WERI-Rb-1 (cell line): ENCODE measurements around the gene NCKAP5L.
"Not testable (repeated sequence)": the region's sequence is repeated elsewhere in the genome, so short reads cannot be mapped to it uniquely, and the experiment has no call there.

Experiments used
- DNase-seq: peaks from one replicate; pipeline ENCODE4 v3.0.0-alpha.2; 2020
- H3K27ac ChIP-seq: fragments of 250-450 bp; sonication (Bioruptor Pico); 2 replicates; pipeline ENCODE4 v1.5.1; 2020; ENCODE audit warnings: mild to moderate bottlenecking, moderate library complexity
- H3K27me3 ChIP-seq: fragments of 250-450 bp; sonication (Bioruptor Pico); 2 replicates; pipeline ENCODE4 v1.5.1; 2021; ENCODE audit warnings: mild to moderate bottlenecking, low read depth, moderate library complexity; ENCODE audit not compliant: insufficient read depth, severe bottlenecking
- H3K36me3 ChIP-seq: fragments of 250-450 bp; sonication (Bioruptor Pico); 2 replicates; pipeline ENCODE4 v1.5.1; 2020; ENCODE audit warnings: mild to moderate bottlenecking, moderate library complexity
- H3K4me3 ChIP-seq: 2 replicates; pipeline ENCODE4 v1.5.1; 2011; ENCODE audit warnings: low read depth, mild to moderate bottlenecking, control low read depth, low read length
- H3K9me3 ChIP-seq: fragments of 250-450 bp; sonication (Bioruptor Pico); 2 replicates; pipeline ENCODE4 v1.5.1; 2021; ENCODE audit warnings: mild to moderate bottlenecking, moderate library complexity; ENCODE audit not compliant: severe bottlenecking
- TF ChIP-seq, protein P1 (sequence below): IDR thresholded peaks from 2 replicates; pipeline ENCODE4 v1.5.1; 2011; ENCODE audit warnings: low read depth, mild to moderate bottlenecking, control low read depth, inconsistent platforms, low read length

NCKAP5L gene

DNA sequence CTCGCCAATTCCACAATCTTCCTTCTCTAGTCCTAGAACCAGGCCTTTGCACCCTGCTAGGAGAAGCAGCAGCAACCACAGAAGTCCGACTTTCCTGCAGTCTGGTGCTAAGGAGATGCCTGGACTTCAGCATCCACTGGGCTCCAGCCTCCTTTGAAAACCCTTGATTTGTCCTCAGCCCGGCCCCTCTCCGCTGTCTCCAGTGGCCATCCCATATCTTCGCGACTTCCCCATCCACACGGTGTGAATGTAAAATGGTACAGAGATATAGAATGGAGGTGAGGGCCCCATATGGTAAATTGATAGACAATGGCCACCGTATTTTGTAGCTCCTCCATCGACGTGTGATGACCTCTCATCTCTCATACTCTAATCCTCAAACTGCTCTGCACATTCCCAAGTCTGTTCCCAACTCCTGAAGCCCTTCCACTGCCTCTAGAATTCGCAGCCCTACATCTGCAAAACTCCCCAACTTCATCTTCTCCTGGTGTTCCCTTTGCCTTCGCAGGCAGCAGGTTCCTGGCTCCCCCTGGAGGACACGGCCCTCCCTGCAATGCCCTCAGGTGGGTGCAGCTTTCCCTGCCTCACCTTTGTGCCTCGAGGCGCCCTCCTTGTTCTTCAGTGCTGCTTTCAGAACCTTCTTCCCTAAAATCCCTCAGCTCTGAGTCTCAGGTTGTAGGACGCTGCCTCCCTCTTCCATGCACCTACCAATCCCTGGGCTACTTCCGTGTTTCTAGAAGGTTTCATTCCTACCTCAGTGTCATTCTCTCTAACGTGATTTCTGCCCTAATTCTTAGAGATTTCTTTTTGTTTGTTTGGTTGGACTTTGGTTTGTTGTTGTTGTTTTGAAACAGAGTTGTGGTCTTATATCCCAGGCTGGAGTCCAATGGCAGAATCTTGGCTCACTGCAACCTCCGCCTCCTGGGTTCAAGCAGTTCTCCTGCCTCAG, 50.1 kb downstream of the NCKAP5L start:
- Histone ChIP-seq H3K9me3 (no peaks in the 10 kb centered on the region), H3K36me3 (no peaks in the 10 kb centered on the region), H3K4me3 (no peak overlapping the region), H3K27me3 (no peaks in the 10 kb centered on the region), H3K27ac (no peak overlapping the region)
- TF ChIP-seq, protein P1, sequence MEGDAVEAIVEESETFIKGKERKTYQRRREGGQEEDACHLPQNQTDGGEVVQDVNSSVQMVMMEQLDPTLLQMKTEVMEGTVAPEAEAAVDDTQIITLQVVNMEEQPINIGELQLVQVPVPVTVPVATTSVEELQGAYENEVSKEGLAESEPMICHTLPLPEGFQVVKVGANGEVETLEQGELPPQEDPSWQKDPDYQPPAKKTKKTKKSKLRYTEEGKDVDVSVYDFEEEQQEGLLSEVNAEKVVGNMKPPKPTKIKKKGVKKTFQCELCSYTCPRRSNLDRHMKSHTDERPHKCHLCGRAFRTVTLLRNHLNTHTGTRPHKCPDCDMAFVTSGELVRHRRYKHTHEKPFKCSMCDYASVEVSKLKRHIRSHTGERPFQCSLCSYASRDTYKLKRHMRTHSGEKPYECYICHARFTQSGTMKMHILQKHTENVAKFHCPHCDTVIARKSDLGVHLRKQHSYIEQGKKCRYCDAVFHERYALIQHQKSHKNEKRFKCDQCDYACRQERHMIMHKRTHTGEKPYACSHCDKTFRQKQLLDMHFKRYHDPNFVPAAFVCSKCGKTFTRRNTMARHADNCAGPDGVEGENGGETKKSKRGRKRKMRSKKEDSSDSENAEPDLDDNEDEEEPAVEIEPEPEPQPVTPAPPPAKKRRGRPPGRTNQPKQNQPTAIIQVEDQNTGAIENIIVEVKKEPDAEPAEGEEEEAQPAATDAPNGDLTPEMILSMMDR, result peak; percentile 97
- peak; percentile 69 for DNase-seq

DNA sequence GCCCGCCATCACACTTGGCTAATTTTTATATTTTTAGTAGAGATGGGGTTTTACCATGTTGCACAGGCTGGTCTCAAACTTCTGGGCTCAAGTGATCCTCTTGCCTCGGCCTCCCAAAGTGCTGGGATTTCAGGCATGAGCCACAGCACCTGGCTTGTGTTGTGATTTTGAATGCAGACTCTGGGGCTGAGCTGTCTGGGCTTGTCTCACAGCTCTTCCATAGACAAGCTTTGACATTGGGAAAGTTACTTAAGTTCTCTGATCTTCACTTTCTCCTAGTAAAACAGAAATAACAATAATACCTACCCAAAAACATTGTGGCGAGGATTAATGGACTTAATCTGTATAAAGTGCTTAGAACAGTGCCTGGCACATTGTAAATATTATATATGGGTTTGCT, 50.9 kb downstream of the NCKAP5L start:
- TF ChIP-seq, protein P1, result no peak
- H3K27ac ChIP-seq, result no peak overlapping the region

DNA sequence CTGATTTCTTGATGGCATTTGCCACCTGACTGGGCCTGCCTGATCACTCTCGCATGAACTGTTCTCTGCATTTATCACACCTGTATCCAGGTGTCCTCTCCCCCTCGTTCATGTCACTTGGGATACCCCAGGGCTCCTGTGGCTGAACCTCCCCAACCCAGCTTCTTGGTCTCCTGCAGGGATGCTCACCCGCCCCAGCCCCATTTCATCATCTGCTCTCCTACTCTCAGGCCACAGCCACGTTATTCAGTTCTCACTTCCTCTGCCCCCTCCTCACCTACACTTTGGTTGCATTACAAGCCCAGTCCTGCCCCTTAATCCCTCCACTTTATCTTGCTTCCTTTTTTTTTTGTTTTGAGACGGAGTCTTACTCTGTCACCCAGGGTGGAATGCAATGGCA, 51.4 kb downstream of the NCKAP5L start:
- Histone ChIP-seq H3K4me3 (no peak overlapping the region), H3K27me3 (no peaks in the 10 kb centered on the region), H3K36me3 (no peaks in the 10 kb centered on the region), H3K9me3 (no peaks in the 10 kb centered on the region), H3K27ac (peak overlapping the region; percentile 3)
- TF ChIP-seq, protein P1, result no peak
- DNase-seq, result peak; percentile 34

More for the DNA sequence above, 50.9 kb downstream of the NCKAP5L start:
- no peaks in the 10 kb centered on the region for H3K27me3 ChIP-seq
- H3K36me3 ChIP-seq, result no peaks in the 10 kb centered on the region
- no peak for DNase-seq
- H3K4me3 ChIP-seq, result no peak overlapping the region
- no peaks in the 10 kb centered on the region for H3K9me3 ChIP-seq

DNA sequence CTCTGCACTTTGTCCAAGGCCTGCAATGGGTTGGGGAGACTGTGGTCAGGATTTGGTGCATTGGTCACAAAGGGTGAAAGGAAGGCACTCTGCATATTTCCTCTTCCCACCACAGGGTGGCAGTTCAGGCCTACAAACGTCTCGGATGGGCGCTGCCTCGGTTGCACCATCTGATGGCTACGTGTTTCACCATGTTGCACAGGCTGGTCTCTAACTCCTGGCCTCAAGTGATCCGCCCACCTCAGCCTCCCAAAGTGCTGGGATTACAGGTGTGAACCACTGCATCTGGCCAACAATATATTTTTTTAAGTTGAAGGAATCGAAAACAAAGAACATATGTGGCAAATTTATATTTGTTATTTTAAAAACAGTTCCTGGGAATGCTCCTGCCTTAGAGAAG, 51.8 kb downstream of the NCKAP5L start:
- peak overlapping the region; percentile 3 for H3K27ac ChIP-seq
- DNase-seq, result peak; percentile 71
- H3K27me3 ChIP-seq, result no peaks in the 10 kb centered on the region
- TF ChIP-seq, protein P1, result peak; percentile 89
- no peak overlapping the region for H3K4me3 ChIP-seq
- H3K9me3 ChIP-seq, result no peaks in the 10 kb centered on the region
- no peaks in the 10 kb centered on the region for H3K36me3 ChIP-seq

DNA sequence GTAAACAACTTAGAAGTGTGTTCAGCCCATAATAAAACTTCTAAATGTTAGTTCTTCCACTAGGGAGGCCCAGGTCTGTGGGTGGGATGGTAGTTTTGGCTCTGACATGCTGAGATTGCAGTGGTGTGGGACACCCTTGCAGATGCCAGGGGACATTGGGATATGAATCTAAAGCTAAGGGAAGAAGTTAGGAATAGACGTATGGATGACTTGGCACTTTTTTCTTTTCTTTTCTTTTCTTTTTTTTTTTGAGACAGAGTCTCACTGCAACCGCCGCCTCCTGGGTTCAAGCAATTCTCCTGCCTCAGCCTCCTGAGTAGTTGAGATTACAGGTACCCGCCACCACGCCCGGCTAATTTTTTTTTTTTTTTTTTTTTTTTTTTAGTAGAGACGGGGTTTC, 55.1 kb downstream of the NCKAP5L start:
- not testable (repeated sequence) for H3K27ac ChIP-seq, DNase-seq

DNA sequence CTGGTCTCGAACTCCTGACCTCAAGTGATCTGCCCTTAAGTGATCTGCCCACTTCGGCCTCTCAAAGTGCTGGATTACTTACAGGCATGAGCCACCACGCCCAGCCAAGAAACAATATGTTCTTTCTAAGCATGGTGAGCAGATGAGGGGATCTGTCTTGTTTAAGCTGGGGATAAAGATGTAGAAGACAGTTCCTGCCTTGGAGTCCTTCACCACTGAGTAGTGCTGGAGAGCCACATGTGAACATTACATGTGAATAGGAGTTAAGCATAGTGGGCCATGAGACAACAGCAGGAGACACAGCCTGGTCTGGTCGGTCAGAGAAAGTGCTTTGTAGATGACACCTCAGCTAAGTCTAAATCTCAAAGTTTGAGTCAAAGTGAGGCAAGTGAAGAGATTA, 60.9 kb downstream of the NCKAP5L start:
- H3K9me3 ChIP-seq, result no peaks in the 10 kb centered on the region
- no peaks in the 10 kb centered on the region for H3K27me3 ChIP-seq
- peak; percentile 73 for DNase-seq
- H3K36me3 ChIP-seq, result peaks cover 27% of the 10 kb centered on the region
- H3K4me3 ChIP-seq, result no peak overlapping the region
- no peak overlapping the region for H3K27ac ChIP-seq
- TF ChIP-seq, protein P1, result 0 out of 2 replicates have a peak, but pooled peaks have one; percentile 19

More for the DNA sequence above, 55.1 kb downstream of the NCKAP5L start:
- not testable (repeated sequence) for H3K9me3 ChIP-seq, H3K27me3 ChIP-seq, H3K4me3 ChIP-seq, H3K36me3 ChIP-seq
